ENCODE measurements around the gene GAB3.

DNA sequence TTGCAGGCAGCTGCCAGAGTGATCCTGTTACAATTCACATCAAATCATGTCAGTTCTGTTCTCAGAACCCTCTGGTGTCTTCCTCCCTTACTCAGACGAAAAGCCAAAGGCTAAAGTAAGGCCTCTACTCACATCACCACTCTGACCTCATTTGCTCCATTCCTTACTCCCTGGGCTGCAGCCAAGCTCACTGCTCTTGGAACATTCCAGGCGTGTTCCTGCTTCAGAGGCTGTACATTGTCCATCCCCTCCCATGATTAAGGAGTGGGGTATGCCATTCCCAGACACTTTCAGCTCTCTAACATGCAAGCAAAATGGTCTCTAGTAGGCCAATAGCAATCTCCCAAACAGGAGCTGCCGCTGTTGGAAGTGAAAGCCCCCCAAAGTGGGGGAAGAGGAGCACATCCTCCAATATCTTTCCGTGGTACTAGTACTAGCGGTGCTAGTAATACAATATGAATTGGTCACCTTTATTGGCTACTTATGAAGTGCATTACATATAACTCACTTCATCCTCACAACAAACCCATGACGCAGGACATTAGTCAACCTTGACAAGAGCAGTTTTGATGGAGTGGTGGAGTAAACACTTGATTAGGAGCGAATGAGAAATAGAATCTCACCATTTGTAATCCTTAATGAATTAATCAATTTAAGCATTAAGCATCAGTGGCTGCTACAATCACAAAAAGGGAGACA, 15.0 kb downstream of the GAB3 start:
- TF ChIP-seq GATA2 (IDR thresholded peaks at IDR 0.05; ENCODE audit: low read depth, low read length) (no peak), GATA3 (IDR thresholded peaks at IDR 0.05; ENCODE audit: low read depth, low read length) (no peak)

All from SH-SY5Y (cell line).